GM18498 (cell line): ENCODE measurements around the gene CLDN8.

Source experiments
- ATAC-seq: cut with Tn5 transposase; IDR thresholded peaks from one replicate; pipeline ENCODE4 v1.9.1; 2021; ENCODE audit warnings: mild to moderate bottlenecking, moderate library complexity; ENCODE audit not compliant: unreplicated experiment

CLDN8 gene

GRCh38 chr21:30216041-30216723 lies at the start of gene CLDN8:
CLDN8 (minus strand) TSS chr21:30216097; CDS start chr21:30215925, 172 bp downstream.
- no peak for ATAC-seq

- no peak for ATAC-seq
Measured at GRCh38 chr21:30257773-30258172, 41.9 kb upstream of the CLDN8 start.

DNA sequence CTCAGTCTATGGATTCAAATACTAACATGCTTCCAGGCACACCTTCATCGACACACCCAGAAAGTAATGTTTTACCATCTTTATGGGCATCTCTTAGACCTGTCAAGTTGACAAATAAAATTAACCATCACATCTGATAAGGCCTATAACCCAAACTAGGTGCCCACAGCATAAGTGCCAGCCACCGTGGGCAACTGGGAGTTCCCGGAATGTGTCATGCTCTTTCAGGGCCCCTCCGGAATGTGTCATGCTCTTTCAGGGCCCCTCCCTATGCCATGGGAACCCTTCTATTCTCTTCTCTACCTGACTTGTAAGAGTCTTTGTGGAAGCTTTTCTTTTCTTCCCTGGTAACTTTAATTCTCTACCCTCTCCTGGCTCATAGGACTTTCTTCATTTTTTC lies 40.2 kb upstream of the CLDN8 start:
- no peak for ATAC-seq

GRCh38 chr21:30255679-30256078 lies 39.8 kb upstream of the CLDN8 start:
- no peak for ATAC-seq

GRCh38 chr21:30251781-30252180 lies 35.9 kb upstream of the CLDN8 start:
- ATAC-seq = no peak

- ATAC-seq = no peak
Measured at GRCh38 chr21:30249936-30250335, 34.0 kb upstream of the CLDN8 start.

DNA sequence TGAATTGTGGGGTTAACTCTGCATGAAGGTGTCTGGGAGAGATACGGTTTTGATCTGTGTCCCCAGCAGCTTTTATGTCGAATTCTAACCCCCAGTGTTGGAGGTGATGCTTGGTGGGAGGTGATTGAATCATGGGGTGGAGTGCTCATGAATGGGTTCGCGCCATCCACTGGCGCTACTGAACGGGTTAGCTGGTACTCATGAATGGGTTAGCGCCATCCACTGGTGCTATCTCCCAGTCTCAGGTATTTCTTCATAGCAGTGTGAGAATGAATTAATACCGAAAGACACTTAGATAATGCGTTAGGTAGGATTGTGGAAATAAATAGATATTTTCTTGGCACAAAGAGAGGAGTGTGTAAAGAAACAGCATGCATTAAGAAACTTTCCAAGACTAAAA lies 32.9 kb upstream of the CLDN8 start:
- ATAC-seq = no peak

DNA sequence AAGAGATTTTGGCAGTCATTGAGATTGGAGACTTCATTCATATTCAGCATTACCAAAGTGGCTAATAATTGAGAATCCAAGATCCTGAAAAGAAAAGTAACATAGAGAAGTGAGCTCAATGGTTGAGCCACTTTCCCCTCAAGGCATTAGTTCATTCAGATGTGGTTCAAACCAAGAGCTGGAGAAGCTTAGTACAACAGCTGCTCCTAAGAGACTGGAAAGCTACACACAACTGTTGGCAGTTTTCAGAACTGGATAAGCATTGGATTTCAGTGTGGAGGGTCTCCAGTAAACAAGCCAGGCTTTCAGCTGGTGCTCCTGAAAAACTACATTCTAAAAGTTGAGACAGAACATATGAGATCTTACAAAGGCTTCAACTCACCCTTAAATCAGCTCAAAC lies 29.2 kb upstream of the CLDN8 start:
- no peak for ATAC-seq

DNA sequence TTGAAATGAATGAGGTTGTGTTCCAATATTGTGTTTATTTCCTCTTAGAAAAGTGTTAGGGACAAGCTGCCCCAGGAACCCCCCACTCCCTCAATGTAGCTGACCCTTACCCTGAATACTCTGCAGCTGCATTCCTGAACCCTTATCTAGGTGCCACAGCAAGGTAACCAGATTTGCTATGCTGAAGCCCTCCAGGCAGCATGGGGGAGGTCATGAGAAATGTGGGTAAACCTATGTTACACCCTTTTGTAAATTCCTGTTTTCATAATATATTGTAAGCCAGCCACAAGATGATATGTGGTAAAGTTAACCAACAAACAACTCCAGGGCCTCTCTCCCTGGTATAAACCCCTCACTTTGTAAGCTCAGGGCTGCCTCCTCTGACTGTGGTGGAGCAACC lies 27.8 kb upstream of the CLDN8 start:
- ATAC-seq = no peak

DNA sequence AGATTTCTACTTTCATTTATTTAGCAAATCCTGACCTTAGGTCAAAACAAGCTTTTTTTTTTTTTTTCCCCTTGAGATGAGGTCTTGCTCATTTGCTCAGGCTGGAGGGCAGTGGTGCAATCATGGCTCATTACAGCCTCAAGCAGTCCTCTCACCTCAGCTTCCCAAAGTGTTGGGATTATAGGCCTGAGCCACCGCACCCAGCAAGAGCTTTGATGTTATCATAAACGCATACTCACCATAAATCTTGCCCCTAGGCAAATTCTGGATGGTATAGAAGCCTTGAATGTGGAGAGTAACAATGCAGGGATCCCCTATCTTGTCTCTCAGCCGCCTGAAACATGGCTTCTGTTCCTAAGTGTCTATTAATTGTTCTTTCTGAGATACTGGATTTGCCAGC lies 24.8 kb upstream of the CLDN8 start:
- no peak for ATAC-seq

DNA sequence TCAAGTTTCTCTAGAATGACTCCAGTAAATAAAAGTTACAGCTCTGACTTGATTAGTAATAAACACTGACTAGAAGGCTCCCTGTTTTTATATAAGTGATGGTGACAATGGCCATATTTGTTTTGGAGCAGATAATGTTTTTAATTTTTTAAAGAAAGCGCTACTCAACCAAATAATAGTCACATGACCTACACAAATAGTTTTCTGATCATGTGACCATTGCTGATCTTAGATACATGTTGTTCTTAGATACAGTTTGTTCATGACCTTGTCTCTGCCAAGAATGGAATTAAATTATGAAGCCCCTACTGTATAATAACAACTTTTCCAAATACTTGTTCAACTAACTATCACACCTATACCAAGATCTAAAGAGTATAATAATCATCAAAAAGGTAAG lies 22.3 kb upstream of the CLDN8 start:
- no peak for ATAC-seq

GRCh38 chr21:30234643-30235042 lies 18.7 kb upstream of the CLDN8 start:
- no peak for ATAC-seq

GRCh38 chr21:30234050-30234449 lies 18.2 kb upstream of the CLDN8 start:
- no peak for ATAC-seq

GRCh38 chr21:30233228-30234020 lies 17.5 kb upstream of the CLDN8 start:
- ATAC-seq = no peak

- ATAC-seq = no peak
Measured at GRCh38 chr21:30232011-30232410, 16.1 kb upstream of the CLDN8 start.

DNA sequence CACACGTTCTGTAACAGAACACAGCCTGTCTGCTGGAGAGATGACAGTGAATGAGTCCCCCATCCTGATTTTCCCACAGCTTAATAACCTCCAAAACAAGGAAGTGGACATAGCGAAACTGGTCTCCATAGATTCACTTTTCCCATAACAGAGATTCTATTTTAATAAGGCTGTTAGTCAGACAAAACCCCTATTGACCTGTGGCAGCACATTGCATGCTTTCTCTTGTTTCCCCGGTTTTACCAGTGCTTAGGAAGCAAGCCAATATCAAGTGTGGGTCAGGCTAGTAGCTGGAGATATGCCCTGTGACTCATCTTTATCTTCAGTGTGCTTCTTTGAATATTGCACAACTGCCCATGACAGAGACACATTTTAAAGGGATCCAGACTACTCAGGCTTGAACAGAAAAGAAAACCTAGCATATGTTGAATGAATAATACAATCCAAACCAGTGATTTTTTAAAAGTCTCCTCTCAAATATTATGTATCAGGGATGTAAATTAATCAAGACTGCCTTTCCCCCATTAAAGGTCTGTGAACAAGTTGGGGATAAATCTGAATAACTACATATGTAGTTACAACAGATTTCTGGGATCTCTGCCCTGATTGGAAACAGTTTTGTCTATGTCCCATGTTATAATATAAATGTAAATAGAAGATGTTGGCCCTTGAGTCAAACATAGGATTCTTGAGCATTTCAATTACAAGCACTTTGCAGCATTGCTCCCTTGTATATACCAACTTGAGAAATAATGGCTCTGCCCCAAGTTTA lies 11.9 kb upstream of the CLDN8 start:
- no peak for ATAC-seq

DNA sequence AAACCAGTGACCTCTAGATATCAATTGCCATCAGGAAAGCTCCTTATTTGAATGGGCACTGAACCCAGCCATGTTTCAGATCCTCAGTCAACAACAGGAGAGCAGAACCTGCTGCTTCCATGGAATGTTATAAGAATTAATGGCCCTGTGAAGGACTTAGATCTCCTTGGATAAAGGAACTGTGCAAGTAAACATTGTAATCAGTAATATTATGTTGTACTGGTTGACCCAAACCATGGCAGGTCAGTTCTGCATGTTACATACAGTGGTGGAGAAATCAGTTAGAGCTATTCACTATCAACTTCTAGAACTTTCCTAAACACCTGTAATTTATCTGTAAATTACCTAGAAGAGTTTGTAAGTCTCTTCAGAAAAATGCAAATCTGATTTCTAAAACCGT lies 11.2 kb upstream of the CLDN8 start:
- ATAC-seq = no peak

DNA sequence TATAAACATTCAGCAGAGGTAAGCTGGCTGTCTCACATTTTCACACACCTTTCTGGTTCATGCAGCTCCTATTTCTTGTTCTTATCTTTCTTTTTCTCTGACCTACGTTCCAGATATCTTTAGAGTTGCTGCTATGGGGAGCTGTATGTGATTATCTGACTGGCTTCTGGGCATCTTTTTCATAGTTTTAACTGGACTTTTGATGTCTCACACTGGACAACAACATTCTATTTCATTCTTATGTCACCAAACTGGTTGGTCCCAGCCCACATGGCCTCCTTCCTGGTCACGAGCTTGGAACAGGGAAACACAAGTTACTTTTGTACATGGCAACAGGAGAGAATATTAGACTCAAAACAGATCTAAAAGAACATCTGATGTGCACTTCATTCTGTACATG lies 7.7 kb upstream of the CLDN8 start:
- ATAC-seq = no peak

- no peak for ATAC-seq
Measured at GRCh38 chr21:30222724-30223123, 6.8 kb upstream of the CLDN8 start.

DNA sequence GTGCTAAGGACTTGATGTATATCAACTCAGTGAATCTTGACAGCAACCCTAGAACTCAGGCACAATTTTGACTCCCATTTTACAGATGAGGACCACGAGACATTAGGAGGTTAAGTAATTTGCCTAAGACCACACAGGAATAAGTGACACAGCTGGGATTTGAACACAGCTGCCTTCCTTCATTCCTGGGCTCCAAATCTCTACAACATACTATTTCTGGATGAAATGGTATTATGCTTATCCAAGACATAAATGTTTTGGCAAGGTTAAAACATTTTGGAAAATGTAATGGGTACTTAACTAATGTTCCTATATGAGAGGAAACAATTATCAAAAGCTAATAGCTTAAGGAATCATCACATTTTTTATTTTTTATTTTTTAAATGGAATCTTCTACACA lies 4.8 kb downstream of the CLDN8 start:
- ATAC-seq = no peak

- ATAC-seq = no peak
Measured at GRCh38 chr21:30209601-30210000, 6.3 kb downstream of the CLDN8 start.

DNA sequence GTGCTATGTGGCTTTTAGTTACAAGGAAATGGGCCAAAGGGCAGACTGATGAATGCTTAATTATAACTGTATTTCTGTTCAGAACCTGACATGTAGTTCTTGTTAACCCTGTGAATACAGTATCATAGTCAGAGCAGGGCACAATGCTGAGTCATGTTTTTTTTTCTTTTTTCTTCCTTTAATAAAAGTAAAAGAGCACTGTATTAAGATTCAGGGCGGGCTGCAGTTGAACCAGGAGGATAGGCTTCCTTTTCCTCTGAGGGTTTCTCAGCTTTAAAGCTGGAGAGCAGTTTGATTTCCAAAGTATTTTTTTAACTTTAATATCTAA lies 8.7 kb downstream of the CLDN8 start:
- no peak for ATAC-seq
